ENCODE data around the gene RALGAPA2. TPM values are rescaled to one million over a fixed set of nuclear protein-coding genes. Genes with fewer than 3 reads are reported as not detected.

Gene RALGAPA2
- total RNA-seq, 1 donor from 2014 or later, result 18.0 TPM

DNA sequence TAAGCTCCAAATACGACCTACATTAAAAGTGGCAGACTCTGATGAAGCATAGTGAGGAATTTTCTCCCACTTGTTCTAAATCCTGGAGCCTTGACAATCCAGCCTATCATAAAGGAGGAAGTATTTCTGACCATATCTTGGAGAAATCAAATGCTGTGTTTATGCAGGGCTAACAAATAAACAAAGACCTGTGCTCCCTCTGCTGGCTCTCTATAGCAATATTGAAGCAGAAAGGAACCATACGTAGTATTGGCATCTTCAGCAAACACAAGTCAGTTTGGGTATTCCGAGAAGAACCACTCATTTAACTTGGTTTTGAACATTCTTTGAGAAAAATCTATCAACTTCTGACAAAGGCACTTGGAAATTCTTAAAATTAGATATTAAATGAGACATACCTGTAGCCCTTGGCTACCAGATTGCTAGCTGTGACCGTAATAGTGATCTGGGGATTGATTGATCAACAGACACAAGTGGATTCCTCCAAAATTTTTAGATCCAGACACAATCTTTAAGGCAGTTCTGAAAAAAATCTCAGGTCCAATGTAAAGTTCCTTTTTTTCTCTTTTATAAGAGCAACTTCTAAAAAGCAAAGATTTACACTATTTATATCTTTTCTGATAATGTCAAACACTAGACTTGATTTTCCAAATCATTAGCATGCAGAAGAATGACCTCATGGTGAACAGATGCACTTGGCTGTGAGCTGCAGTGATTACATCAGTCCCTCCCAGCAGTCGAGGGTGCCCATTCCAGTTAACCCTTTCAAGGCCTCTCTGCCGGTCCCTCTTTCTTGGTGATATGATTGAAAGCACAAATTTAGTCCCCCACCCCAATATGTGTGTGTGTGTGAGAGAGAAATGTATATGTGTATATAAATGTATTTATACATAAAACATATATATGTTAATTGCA, 304.3 kb downstream of the RALGAPA2 start:
- intact Hi-C loops (cut with micrococcal nuclease), result loop anchor here (5.0 kb wide), 1 partner anchor 36 kb away; no protein-coding TSS in a partner anchor
- DNase-seq (ENCODE audit: low spot score), result no peak
- Mint-ChIP-seq H3K9me3 (no peaks in the 10 kb centered on the region), H3K4me1 (ENCODE audit: low read depth) (peaks cover 8% of the 10 kb centered on the region), H3K4me3 (no peak overlapping the region), H3K27ac (no peak overlapping the region), H3K36me3 (ENCODE audit: low read depth) (peaks cover 3% of the 10 kb centered on the region), H3K27me3 (ENCODE audit: insufficient read depth) (no peaks in the 10 kb centered on the region)

DNA sequence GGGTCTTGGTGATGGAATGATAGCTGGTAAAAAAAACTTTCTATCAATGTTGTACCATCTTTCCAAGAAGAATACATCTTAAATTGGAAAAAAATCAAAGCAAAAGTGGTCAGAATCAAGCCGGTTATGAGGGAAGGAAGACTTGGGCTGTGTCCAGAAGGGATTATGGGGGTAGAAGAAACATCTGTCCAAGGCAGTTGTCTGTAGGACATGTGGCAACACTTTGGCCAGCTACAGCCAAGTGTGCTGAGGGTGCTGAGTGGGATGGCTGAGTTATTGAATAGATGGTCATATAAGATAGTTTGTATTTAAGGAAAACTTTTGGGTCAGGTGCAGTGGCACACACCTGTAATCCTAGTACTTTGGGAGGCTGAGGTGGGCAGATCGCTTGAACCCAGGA, 306.1 kb downstream of the RALGAPA2 start:
- H3K27me3 Mint-ChIP-seq (ENCODE audit: insufficient read depth), result no peaks in the 10 kb centered on the region
- peaks cover 3% of the 10 kb centered on the region for H3K36me3 Mint-ChIP-seq (ENCODE audit: low read depth)
- peak overlapping the region; percentile 5 for H3K27ac Mint-ChIP-seq
- H3K4me1 Mint-ChIP-seq (ENCODE audit: low read depth), result no peaks in the 10 kb centered on the region
- no peak for DNase-seq (ENCODE audit: low spot score)
- H3K4me3 Mint-ChIP-seq, result no peak overlapping the region
- H3K9me3 Mint-ChIP-seq, result no peaks in the 10 kb centered on the region
- intact Hi-C loops (cut with micrococcal nuclease), result loop anchor here (5.0 kb wide), 1 partner anchor 34 kb away; no protein-coding TSS in a partner anchor

DNA sequence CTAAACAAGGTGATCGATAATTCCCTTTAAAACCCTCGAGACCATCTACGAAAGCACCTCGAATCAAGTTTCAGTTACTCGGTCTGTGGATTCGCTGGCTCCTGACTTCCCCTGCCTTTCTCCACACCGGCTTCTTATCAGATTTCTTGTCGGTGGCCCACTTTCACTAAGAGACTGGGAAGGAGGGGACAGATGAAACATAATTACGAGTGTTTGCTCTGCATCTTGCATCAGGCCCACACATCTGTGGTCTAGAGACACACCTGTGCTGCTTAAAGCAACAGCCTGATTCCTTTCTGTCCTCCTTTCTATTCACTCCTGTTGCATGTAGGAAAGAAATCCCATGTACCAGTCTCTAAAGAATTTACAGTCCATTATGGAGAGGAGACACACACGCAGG, 306.8 kb downstream of the RALGAPA2 start:
- DNase-seq (ENCODE audit: low spot score), result no peak
- H3K4me3 Mint-ChIP-seq, result no peak overlapping the region
- H3K36me3 Mint-ChIP-seq (ENCODE audit: low read depth), result peaks cover 3% of the 10 kb centered on the region
- no peaks in the 10 kb centered on the region for H3K4me1 Mint-ChIP-seq (ENCODE audit: low read depth)
- no peak overlapping the region for H3K27ac Mint-ChIP-seq
- H3K9me3 Mint-ChIP-seq, result no peaks in the 10 kb centered on the region
- no peaks in the 10 kb centered on the region for H3K27me3 Mint-ChIP-seq (ENCODE audit: insufficient read depth)
- intact Hi-C loops (cut with micrococcal nuclease), result loop anchor here (5.0 kb wide), 1 partner anchor 33 kb away; no protein-coding TSS in a partner anchor

DNA sequence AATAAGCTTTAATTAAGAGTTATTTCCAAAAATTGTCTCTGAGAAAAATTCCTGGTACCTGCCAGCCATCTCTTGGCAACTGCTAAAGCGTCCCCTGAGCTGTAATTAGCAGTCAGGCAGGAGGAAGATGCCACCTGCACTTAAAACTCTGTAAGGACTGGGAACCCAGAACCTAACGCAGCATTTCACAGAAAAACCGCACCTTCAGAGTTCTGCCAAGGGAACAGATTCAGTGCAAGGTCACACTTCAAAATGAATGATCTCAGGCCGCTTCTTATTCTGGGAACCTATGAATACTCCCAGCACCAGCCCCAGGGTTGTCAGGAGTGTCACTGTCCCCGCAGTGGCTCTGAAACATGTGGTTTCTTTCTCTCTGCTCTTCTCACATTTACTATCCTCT, 307.8 kb downstream of the RALGAPA2 start:
- Mint-ChIP-seq H3K27ac (no peak overlapping the region), H3K36me3 (ENCODE audit: low read depth) (peaks cover 3% of the 10 kb centered on the region), H3K9me3 (no peaks in the 10 kb centered on the region), H3K4me3 (no peak overlapping the region), H3K27me3 (ENCODE audit: insufficient read depth) (no peaks in the 10 kb centered on the region), H3K4me1 (ENCODE audit: low read depth) (no peaks in the 10 kb centered on the region)
- intact Hi-C loops (cut with micrococcal nuclease), result loop anchor here (5.0 kb wide), 1 partner anchor 32 kb away; no protein-coding TSS in a partner anchor
- no peak for DNase-seq (ENCODE audit: low spot score)

DNA sequence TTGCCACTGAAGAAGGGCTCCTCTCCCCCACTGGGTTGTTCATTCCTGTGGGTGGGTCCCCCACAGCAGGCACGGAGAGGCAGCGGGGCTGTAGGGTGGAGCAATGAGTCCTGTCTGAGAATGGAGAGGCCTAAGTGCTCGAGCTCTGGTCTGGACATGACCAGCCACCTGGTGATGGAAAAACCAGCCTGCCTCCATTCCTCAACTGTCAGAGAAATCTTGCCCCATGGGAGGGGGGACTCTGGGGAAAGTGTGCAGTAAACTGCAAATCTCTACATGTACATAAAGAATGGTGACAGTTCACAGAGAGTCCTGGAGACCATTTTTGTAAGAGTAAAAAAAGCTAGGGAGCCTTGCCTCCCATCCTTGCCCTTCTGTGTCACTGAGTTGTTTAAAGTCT, 310.5 kb downstream of the RALGAPA2 start:
- Mint-ChIP-seq H3K9me3 (no peaks in the 10 kb centered on the region), H3K4me1 (ENCODE audit: low read depth) (no peaks in the 10 kb centered on the region), H3K27ac (no peak overlapping the region), H3K27me3 (ENCODE audit: insufficient read depth) (no peaks in the 10 kb centered on the region), H3K4me3 (no peak overlapping the region), H3K36me3 (ENCODE audit: low read depth) (peaks cover 3% of the 10 kb centered on the region)
- intact Hi-C loops (cut with micrococcal nuclease), result no loop called here
- DNase-seq (ENCODE audit: low spot score), result no peak

DNA sequence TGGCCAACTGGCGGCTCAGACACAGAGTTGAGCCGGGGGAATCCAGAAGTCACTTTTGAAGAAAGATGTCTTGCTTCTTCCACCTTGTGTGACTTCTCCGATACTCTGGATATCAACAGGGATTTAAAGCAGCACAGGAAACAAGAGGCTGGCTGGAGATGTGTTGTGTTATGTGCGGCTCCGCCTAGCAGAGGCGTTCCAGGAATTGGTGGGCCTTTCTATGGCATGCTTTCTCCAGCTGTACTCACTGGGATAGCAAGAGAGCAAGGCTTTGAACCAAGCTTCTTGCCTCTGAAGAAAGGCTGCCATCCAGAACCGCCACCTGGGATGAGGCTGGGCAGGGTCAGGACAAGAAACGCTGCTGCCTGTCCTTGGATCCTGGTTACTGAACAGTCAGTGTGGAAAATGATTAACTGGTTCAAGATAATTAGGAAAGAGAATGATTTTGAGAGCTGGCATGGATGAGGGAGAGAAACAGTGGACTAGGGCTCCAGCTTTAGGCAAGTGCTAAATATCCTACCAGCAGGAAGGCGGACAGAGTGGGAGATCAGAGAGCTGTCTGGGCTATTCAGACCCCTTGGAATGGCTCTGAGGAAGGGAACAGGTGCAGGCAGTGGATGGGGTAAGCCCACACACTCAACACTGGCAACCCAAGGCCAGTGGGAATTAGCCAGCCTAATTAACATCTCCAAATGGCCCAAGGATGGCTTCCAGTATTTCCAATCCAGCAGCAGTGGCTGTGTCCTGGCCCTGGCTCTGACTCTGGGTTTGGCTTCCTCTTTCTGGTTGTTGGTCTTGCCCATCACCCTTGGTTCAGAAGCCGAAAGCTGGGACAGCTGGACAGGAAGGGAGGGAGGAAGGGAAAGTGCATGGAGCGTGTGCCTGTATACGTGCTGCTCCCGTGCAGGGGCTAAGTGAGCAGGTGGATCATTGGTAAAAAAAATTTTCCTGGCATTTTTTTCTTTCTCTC, 312.6 kb downstream of the RALGAPA2 start:
- intact Hi-C loops (cut with micrococcal nuclease), result no loop called here

DNA sequence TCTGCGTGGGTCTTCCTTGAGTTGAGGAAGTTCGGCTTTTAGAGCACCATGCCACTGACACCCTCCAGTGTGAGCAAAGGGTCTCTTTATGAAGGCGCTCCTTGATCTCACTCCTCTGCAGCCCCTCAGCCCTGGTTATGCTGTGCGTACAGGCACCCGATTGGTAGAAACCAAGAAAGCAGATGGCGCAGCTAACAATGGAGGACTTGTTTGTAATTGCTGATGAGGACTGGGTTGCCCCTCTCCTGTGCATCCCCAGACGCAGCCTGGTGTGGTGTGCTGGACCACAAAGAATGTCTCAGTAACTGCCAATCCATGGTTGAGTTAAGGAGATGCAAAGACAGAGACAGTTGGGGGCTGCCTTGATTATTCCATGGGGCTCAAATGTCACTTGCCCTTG, 314.3 kb downstream of the RALGAPA2 start:
- no peak for DNase-seq (ENCODE audit: low spot score)
- intact Hi-C loops (cut with micrococcal nuclease), result no loop called here
- no peaks in the 10 kb centered on the region for H3K4me1 Mint-ChIP-seq (ENCODE audit: low read depth)
- no peaks in the 10 kb centered on the region for H3K27me3 Mint-ChIP-seq (ENCODE audit: insufficient read depth)
- H3K27ac Mint-ChIP-seq, result no peak overlapping the region
- H3K36me3 Mint-ChIP-seq (ENCODE audit: low read depth), result no peaks in the 10 kb centered on the region
- H3K4me3 Mint-ChIP-seq, result no peak overlapping the region
- no peaks in the 10 kb centered on the region for H3K9me3 Mint-ChIP-seq

More for the DNA sequence above, 312.6 kb downstream of the RALGAPA2 start:
- no peak overlapping the region for H3K4me3 Mint-ChIP-seq
- no peaks in the 10 kb centered on the region for H3K9me3 Mint-ChIP-seq
- no peaks in the 10 kb centered on the region for H3K4me1 Mint-ChIP-seq (ENCODE audit: low read depth)
- no peaks in the 10 kb centered on the region for H3K27me3 Mint-ChIP-seq (ENCODE audit: insufficient read depth)
- H3K36me3 Mint-ChIP-seq (ENCODE audit: low read depth), result no peaks in the 10 kb centered on the region
- no peak for DNase-seq (ENCODE audit: low spot score)
- H3K27ac Mint-ChIP-seq, result no peak overlapping the region

DNA sequence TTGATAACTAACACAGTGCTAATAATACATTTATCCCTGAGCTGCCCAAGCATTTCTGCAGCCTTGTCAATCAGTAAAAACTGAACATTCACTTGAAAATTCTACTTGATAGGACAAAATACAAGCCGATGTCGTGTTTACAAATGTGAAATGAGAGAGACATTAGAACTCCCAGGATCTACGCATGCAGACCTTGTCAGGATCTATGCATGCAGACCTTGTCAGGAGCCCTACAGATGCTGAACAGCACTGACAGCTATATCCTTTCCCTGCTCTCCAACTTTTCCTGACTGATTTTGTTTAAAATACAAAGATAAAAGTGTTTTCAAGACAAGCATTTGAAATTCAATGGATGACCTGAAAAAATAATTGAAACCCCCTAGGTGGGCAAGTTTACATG, 315.6 kb downstream of the RALGAPA2 start:
- H3K9me3 Mint-ChIP-seq, result no peaks in the 10 kb centered on the region
- no peaks in the 10 kb centered on the region for H3K36me3 Mint-ChIP-seq (ENCODE audit: low read depth)
- H3K27ac Mint-ChIP-seq, result no peak overlapping the region
- DNase-seq (ENCODE audit: low spot score), result no peak
- intact Hi-C loops (cut with micrococcal nuclease), result no loop called here
- H3K4me1 Mint-ChIP-seq (ENCODE audit: low read depth), result no peaks in the 10 kb centered on the region
- H3K27me3 Mint-ChIP-seq (ENCODE audit: insufficient read depth), result no peaks in the 10 kb centered on the region
- no peak overlapping the region for H3K4me3 Mint-ChIP-seq

DNA sequence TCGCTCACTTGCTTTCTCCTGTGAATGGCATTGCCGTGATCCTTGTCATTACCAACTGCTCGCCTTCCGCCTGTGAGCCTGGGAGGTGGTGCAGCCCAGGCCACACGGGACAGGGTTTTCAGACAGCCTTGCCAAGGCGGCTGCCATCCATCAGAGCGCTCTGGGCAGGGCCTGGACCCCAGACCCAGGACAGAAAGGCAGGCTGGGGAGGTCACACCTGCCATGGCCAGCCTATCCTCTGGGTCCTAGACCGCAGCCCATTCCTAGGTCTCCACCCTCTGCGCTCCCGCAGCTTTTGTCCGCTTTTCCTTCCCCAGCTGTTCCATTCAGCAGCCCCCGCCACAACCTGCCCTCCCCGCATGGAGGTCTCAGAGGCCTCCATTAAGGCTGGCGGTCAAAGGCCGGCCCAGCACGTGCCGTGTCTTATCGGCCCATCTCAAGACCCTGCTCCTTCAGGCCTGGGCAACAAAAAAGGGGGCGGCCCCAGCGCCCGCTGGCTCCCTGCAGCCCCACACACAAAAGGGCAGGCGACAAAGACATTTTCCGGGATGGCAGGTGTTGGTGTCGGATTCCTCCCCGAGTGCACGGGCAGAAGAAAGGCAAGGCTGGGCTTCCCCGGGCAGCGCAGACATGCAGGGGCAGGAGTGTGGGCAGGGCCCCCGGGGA, 316.4 kb downstream of the RALGAPA2 start:
- H3K36me3 Mint-ChIP-seq (ENCODE audit: low read depth), result no peaks in the 10 kb centered on the region
- no peaks in the 10 kb centered on the region for H3K27me3 Mint-ChIP-seq (ENCODE audit: insufficient read depth)
- H3K27ac Mint-ChIP-seq, result no peak overlapping the region
- no peaks in the 10 kb centered on the region for H3K9me3 Mint-ChIP-seq
- no peak for DNase-seq (ENCODE audit: low spot score)
- H3K4me1 Mint-ChIP-seq (ENCODE audit: low read depth), result no peaks in the 10 kb centered on the region
- intact Hi-C loops (cut with micrococcal nuclease), result no loop called here
- no peak overlapping the region for H3K4me3 Mint-ChIP-seq

DNA sequence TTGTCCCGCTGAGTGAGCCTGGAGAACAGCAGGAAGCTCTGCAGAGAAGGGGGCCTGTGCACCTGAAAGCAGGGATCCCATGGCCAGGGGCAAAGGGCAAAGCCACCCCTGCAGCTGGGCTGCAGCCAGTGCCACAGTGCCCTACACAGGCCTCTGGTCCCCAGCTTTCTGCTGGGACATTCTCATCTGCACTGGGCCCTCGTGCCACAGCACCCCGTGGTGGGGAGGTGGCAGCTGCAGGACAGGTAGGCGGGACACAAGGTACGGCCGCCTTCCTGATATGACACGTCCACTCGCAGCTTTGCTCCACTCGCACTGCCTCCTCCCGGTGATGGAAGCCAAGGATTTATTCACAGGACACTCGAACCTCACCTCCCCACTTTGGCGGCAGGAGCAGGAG, 317.4 kb downstream of the RALGAPA2 start:
- no peaks in the 10 kb centered on the region for H3K4me1 Mint-ChIP-seq (ENCODE audit: low read depth)
- H3K36me3 Mint-ChIP-seq (ENCODE audit: low read depth), result no peaks in the 10 kb centered on the region
- intact Hi-C loops (cut with micrococcal nuclease), result no loop called here
- no peaks in the 10 kb centered on the region for H3K9me3 Mint-ChIP-seq
- H3K4me3 Mint-ChIP-seq, result no peak overlapping the region
- no peak overlapping the region for H3K27ac Mint-ChIP-seq
- no peak for DNase-seq (ENCODE audit: low spot score)
- no peaks in the 10 kb centered on the region for H3K27me3 Mint-ChIP-seq (ENCODE audit: insufficient read depth)

DNA sequence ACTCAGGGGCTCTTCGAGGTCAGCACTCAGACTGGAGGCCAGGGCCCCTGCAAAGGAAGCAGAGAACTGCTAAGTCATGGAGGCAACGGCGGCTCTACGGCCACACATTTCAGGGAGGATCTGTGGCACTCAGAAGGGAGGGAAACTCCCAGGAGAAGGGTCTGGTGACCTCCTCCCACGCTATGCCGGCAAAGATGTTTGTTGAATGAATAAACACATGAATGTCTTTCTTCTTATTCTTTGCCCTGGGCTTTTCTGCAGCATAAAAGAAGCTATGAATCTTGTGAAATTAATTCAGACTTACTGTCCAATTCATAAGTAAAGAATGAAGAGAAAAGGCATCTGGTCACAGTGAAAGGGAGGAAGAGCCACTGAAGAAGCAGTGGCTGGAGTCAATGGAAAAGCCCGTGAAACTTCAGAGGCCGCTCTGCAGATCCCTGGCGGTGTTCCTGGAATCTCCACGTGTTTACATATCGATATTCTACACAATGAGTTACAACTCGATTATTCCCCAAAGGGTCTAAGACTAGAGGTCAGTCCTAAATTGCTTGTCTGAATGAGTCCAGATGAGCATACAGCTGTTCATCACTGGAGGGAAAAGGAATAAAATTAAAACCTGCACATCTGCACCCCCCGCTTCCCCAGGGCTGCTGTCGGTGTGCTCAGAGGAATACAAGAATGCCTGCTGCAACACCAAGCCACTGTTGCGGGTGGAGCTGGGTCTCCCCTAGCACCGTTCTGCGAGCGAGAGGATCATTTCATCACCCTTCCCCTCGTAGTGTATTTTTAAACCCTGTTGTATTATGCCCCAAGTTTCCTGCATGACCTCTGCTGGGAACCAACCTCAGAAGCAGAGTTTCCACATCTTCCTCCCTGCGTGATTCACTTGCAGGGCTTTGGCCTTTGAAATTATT, 319.0 kb downstream of the RALGAPA2 start:
- Mint-ChIP-seq H3K4me1 (ENCODE audit: low read depth) (no peaks in the 10 kb centered on the region), H3K27me3 (ENCODE audit: insufficient read depth) (no peaks in the 10 kb centered on the region), H3K27ac (no peak overlapping the region), H3K36me3 (ENCODE audit: low read depth) (no peaks in the 10 kb centered on the region), H3K4me3 (no peak overlapping the region), H3K9me3 (no peaks in the 10 kb centered on the region)
- intact Hi-C loops (cut with micrococcal nuclease), result no loop called here
- no peak for DNase-seq (ENCODE audit: low spot score)

DNA sequence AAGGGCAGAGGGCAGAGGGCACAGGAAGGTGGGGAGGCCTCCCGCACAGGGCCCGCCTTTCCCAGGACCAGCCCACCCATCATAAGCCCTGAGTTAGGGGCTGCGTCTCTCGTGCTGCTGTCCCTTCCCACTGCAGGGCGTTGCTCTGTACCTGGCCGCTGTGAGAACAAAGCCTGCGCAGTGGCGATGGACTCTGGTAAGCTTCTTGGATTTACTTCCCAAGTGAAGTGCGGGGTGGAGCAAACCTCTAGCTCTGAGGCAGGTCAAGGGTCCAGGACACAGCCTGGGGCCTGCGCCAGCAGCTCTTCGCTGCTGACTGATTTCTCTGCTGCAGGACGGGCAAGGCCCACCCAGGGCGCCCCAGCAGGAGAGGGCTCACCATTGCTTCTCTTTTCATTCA, 320.7 kb downstream of the RALGAPA2 start:
- no peak for DNase-seq (ENCODE audit: low spot score)
- Mint-ChIP-seq H3K4me3 (no peak overlapping the region), H3K27ac (no peak overlapping the region), H3K27me3 (ENCODE audit: insufficient read depth) (no peaks in the 10 kb centered on the region), H3K36me3 (ENCODE audit: low read depth) (no peaks in the 10 kb centered on the region), H3K4me1 (ENCODE audit: low read depth) (no peaks in the 10 kb centered on the region), H3K9me3 (no peaks in the 10 kb centered on the region)
- intact Hi-C loops (cut with micrococcal nuclease), result no loop called here
